ENCODE measurements around the gene ZNF821.

Gene ZNF821

DNA sequence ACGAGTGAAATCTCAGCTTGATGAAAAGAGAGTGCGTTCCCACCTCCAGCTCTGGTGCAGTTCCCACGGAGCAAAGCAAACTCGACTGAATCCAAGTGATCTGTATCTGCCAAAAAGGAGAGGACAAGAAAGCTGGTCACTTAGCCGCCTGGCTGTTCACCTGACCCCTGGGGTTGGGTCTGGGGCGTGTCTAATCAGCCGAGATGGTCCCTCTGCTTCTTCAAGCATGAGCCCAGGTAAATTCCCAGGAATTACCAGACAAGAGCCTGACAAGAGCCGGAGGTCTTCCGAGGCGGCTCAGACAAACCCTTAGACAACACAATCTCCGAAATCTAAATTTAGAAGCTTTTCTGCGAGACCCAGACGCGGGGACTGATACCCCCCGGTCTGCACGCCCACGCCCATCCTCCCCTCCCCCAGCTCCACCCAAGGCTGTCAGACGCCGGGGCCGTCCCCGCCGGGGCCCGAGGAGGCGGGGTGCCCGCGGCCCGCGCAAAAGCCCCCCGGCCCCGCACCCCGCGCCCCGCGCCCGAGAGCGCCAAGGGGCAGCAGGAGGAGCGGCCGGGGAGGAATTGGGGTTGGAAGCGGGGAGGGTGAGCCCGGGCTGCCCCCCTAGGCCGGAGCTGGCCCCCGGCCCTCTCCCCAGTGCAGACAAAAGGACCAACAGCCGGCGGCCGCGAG, 674 bp downstream of the ZNF821 start:
- TF ChIP-seq, protein P1, sequence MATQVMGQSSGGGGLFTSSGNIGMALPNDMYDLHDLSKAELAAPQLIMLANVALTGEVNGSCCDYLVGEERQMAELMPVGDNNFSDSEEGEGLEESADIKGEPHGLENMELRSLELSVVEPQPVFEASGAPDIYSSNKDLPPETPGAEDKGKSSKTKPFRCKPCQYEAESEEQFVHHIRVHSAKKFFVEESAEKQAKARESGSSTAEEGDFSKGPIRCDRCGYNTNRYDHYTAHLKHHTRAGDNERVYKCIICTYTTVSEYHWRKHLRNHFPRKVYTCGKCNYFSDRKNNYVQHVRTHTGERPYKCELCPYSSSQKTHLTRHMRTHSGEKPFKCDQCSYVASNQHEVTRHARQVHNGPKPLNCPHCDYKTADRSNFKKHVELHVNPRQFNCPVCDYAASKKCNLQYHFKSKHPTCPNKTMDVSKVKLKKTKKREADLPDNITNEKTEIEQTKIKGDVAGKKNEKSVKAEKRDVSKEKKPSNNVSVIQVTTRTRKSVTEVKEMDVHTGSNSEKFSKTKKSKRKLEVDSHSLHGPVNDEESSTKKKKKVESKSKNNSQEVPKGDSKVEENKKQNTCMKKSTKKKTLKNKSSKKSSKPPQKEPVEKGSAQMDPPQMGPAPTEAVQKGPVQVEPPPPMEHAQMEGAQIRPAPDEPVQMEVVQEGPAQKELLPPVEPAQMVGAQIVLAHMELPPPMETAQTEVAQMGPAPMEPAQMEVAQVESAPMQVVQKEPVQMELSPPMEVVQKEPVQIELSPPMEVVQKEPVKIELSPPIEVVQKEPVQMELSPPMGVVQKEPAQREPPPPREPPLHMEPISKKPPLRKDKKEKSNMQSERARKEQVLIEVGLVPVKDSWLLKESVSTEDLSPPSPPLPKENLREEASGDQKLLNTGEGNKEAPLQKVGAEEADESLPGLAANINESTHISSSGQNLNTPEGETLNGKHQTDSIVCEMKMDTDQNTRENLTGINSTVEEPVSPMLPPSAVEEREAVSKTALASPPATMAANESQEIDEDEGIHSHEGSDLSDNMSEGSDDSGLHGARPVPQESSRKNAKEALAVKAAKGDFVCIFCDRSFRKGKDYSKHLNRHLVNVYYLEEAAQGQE (IDR thresholded peaks at IDR 0.05; ENCODE audit: insufficient read depth in 1 of 2, low read depth in 2 of 2, low read length in 2 of 2) = no peak
- TF ChIP-seq FOXP2 (optimal IDR thresholded peaks at IDR 0.05; ENCODE audit: borderline replicate concordance, extremely low read depth, extremely low read length, insufficient read depth) (no peak), TAF1 (IDR thresholded peaks at IDR 0.05; ENCODE audit: borderline replicate concordance, insufficient read depth, low read length) (no peak), SIN3A (IDR thresholded peaks at IDR 0.05; ENCODE audit: borderline replicate concordance, insufficient read depth, low read length) (no peak), POLR2AphosphoS5 (IDR thresholded peaks at IDR 0.05; ENCODE audit: low read depth, low read length) (no peak)

GRCh38 chr16:71882505-71883167, 1.3 kb downstream of the ZNF821 start:
- TF ChIP-seq, protein P1 (IDR thresholded peaks at IDR 0.05; ENCODE audit: insufficient read depth in 1 of 2, low read depth in 2 of 2, low read length in 2 of 2) = no peak
- TF ChIP-seq SIN3A (IDR thresholded peaks at IDR 0.05; ENCODE audit: borderline replicate concordance, insufficient read depth, low read length) (no peak), TAF1 (IDR thresholded peaks at IDR 0.05; ENCODE audit: borderline replicate concordance, insufficient read depth, low read length) (no peak), POLR2AphosphoS5 (IDR thresholded peaks at IDR 0.05; ENCODE audit: low read depth, low read length) (no peak), FOXP2 (optimal IDR thresholded peaks at IDR 0.05; ENCODE audit: borderline replicate concordance, extremely low read depth, extremely low read length, insufficient read depth) (no peak)

DNA sequence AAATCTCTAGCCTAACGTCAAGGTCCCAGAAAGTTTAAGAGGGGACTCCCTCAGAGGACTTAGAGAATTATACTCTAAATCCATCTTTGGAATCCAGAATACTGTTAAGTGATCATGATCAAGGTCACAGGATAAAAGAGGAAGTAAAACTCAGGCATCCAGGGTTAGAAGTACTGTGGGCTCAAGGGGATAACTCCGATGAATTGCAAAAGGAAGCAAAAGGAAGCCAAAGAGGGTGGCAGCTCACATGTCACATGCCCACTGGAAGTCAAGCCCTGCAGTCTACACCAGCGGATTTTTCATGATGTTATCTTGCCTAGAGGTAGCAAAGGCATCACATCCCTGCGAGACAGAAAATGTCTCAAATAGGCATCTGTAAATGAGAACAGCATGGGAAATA, 3.8 kb downstream of the ZNF821 start:
- TF ChIP-seq TAF1 (IDR thresholded peaks at IDR 0.05; ENCODE audit: borderline replicate concordance, insufficient read depth, low read length) (no peak), POLR2AphosphoS5 (IDR thresholded peaks at IDR 0.05; ENCODE audit: low read depth, low read length) (no peak), SIN3A (IDR thresholded peaks at IDR 0.05; ENCODE audit: borderline replicate concordance, insufficient read depth, low read length) (no peak), FOXP2 (optimal IDR thresholded peaks at IDR 0.05; ENCODE audit: borderline replicate concordance, extremely low read depth, extremely low read length, insufficient read depth) (no peak)
- TF ChIP-seq, protein P1 (IDR thresholded peaks at IDR 0.05; ENCODE audit: insufficient read depth in 1 of 2, low read depth in 2 of 2, low read length in 2 of 2) = no peak

- TF ChIP-seq SIN3A (IDR thresholded peaks at IDR 0.05; ENCODE audit: borderline replicate concordance, insufficient read depth, low read length) = no peak
- TF ChIP-seq POLR2AphosphoS5 (IDR thresholded peaks at IDR 0.05; ENCODE audit: low read depth, low read length) = no peak
- TF ChIP-seq FOXP2 (optimal IDR thresholded peaks at IDR 0.05; ENCODE audit: borderline replicate concordance, extremely low read depth, extremely low read length, insufficient read depth) = no peak
- TF ChIP-seq, protein P1 (IDR thresholded peaks at IDR 0.05; ENCODE audit: insufficient read depth in 1 of 2, low read depth in 2 of 2, low read length in 2 of 2) = no peak
- TF ChIP-seq TAF1 (IDR thresholded peaks at IDR 0.05; ENCODE audit: borderline replicate concordance, insufficient read depth, low read length) = no peak
Observed at GRCh38 chr16:71878911-71879310, 5.1 kb downstream of the ZNF821 start.
